Measurements from ENCODE around the gene SLC22A2.

SLC22A2 gene

DNA sequence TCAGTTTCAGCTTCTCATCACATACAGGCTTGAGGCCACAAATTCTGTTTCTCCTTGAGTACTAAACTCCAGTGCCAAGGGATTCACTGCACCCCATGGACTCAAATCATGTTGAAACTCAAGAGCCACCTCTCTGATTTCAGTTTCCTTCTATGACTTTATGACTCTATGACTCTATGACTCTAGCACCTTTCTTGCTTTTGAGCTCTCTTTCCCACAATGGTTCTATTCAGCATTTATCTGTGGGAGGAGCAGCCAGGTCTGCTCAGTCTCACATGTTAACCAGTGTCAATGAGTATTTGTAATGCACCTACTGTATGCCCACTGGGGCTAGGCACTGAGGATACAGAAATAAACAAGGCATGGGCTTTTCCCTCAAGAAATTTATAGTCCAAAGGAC is 14.6 kb upstream of the SLC22A2 start:
- no peak for FAIRE-seq

DNA sequence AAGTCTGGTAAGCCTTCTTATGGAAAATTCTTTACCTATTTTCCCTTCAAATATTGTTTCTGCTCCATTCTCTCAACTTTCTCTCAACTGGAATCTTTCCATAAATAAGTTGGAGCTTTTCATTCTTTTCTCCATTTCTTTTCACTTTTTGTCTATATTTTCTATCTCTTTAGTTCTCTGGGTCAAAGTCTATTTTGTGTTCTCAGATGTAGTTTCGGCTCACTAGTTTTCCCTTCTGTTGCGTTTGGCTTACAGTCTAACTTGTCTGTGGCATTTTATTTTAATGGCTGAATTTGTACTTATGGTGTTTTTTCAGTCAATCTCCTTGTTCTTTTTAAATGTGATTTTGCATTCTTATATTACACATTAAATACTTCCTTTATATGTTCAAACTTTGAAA is 14.1 kb upstream of the SLC22A2 start:
- no peak for FAIRE-seq

DNA sequence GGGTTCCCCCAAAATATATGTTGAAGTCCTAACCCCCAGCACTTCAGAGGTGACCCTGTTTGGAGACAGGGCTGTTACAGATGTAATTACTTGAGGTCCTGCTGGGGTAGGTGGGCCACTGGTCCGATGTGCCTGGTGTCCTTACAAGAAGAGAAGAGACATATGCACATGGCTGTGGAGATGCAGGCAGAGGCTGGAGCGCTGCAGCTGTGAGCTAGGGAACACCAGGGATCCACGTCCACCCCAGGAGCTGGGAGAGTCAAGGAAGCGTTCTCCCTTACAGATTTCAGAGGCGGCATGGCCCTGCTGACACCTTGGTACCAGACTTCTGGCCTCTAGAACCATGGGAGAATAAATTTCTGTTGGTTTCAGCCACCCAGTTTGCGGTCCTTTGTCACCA is 11.7 kb upstream of the SLC22A2 start:
- no peak for FAIRE-seq

DNA sequence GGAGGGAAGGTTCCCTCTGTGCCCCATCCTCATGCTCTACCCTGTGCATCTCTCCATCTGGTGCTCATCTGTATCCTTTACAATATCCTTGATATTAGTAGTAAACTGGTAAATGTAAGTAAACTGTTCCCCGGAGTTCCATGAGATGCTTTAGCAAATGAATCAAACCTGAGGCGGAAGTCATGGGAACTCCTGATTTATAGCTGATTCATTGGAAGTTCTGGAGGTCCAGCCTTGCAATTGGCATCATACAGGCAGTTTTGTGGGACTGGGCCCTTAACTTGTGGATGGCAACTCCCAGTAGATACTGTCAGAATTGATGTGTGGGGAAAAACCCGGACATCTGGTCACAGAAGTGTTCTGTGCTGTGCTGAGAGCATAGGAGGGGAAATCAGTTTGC is 11.2 kb upstream of the SLC22A2 start:
- FAIRE-seq, result no peak

DNA sequence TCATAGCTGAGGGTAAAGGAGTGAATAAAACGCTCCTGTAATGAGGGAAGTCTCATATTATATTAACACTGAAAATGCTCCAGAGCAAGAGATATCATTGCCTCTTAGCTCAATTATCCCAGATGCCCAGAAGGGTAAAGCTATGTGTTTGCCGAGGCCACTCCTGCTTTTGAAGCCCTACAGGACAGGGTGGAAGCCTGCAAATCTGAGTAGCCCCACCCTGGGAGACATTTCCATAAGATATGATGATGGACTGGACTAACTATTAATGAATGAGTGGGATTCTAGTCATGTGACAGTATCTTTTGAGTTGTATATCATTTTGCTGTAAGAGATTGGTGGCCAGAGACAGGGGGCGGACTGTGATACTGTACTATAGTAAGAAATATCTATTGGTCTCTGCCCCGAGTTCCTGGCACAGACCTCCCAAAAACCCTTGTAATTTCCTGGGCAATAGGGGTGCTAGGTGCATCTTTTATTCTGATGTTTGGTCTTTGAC is 10.5 kb upstream of the SLC22A2 start:
- no peak for FAIRE-seq

DNA sequence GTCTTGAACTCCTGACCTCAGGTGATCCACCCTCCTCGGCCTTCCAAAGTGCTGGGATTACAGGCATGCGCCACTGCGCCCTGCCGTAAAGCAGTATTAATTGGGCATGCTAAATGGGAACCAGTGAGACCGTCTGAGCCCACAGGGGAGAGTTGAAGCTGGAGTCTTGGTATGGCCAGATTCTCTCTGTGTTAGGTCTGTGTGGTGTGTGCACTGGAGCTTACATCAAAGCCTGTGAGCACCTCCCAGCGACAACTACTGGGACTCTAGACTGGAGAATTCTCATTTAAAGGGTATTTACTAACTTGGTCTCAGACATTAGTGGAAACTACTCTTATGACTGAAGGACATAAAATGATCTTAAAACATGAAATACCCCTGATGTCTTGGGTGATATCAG is 8.5 kb upstream of the SLC22A2 start:
- FAIRE-seq, result no peak

DNA sequence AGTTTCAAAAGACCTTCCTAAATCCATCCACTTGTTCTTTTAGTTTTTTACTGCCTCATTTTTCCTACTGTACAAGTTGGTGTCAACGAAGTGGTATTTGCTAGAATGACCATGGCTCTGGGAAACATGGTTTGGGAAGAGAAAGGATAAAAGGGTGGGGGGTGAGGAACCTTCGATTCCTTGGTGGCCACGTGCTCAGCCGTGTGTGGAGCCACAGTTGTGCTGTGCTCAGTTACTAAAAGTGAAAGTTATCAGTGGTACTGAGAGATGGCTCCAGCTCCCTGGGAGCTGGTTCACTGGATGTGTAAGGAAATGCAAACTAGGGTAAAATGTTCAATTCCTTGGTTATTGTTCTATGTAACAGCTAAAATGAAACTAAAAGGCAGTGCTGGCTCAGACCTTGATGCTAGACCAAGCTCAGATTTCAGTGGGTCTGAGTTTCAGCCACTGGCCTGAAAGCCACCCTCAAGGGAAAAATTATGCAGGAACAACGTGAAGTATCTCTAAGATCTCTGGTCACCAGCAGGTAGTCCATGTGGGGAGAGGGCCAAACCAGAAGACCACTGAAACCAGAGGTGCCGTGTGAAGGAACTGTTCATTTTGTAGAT is 7.4 kb upstream of the SLC22A2 start:
- no peak for FAIRE-seq

DNA sequence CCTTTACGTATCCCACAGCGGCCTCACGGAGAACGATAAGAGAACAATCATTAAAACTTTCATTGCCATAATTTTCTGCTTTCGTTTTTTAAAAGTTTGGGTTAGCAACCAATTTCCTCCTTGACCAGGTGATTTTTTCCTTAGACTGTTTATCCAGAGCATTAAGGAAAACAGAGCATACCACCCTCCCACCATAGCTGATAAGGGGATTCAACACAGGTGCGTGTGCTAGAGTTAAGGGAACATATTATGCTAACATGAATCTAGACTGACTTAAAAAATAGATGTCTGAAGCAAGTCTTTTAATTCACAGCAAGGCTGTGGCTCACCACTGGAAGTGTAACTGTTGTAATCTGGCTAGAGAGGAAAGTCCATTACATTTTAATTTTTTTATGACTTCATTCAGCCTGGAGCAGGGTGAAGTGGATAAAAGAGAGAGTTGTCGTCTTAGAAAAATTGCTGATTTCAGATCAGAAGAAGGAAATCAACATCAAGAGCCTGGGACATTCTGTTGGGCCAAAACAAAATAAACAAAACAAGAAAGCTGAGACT is 5.5 kb upstream of the SLC22A2 start:
- FAIRE-seq, result no peak

DNA sequence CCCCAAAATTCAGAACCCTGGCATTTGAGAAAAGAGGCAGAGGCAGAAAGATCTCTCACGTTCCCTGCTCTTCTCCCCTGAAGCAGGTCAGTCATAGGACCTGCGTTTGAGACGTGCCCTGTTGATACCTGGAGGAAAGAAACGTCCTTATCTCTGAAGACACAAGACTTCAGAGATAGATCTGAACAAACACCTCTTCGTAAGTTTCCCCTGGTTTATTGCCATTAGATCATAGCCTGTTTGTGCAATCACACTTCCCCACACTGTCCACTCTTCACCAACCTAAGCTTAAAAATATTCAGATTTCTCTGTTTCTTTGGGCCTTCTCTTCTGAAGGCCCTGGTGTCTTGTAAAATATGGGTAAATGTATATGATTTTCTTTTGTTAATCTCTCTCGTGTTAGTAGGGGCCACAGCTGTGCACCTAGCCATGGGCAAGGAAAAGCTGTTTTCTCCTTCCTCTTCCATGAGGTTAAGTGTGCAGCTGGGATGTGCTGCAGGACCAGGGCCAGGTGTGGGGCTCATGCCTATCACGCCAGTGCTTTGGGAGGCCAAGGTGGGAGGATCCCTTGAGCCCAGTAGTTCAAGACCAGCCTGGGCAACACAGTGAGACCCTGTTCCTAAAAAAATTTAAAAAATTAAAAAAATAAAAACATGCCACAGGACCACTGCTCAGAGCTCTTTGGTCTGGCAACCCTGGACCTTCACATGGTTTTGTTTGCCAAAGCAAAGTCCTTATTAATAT is 4.7 kb upstream of the SLC22A2 start:
- FAIRE-seq, result no peak

DNA sequence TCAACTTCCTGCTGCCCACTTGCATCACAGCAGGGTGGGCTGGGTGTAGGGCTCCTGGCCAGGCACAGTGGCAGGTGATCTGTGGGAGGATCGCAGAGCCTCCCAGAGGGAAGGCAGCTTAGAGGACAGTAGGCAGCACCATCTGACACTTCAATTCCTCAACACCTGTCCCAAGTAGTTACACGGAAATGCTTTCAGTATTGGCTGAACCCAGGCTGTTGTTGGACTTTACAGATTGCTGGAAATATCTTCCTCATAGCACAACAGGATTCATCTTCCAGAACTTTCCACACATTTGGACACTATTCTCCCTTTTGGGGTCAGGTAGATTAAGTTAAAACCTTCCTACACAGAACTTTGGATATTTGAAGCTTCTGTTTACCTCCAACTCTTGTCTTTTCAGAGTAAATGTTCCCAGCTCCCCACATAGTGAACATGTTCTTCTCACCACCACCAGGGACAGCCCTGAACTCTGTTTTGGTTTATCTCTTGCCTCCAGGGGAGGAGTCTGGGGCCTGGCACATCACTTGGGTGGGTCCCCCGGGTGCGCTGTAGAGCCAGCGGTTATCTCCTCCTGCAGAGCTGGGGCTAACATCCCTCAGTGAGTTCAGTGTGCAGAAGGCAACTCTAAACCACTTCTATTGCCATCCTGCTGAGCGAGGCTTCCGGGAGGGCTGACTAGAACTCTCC is 3.5 kb upstream of the SLC22A2 start:
- no peak for FAIRE-seq

DNA sequence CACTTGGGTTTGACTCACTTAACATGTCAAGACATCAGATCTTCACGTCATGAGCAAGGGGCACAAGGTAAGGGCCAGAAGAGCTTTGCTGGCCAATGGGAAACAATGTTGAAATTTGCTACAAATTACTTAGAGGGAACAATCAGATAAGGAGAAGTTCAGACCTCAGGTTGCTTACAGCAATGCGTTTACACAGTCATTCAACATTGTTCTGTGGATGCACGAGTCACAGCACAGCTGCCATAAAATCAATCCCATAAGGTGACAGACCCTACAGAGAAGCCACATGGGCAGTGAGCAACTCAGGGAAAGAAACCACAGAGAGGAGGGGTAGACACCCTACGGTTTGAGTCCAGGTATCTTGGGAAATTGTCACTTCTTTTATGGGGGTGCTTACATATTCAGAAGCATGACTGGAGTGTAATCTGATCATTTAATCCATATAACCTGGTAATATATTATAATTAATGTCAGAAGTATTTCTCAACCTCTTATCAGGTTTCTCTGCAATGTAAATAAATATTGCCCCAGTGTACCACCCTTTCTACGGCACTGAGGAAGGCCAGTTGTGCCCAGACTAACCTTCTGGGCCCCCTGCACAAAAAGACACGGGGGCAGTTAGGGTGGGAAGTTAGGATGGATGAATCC is 2.3 kb upstream of the SLC22A2 start:
- FAIRE-seq, result no peak

DNA sequence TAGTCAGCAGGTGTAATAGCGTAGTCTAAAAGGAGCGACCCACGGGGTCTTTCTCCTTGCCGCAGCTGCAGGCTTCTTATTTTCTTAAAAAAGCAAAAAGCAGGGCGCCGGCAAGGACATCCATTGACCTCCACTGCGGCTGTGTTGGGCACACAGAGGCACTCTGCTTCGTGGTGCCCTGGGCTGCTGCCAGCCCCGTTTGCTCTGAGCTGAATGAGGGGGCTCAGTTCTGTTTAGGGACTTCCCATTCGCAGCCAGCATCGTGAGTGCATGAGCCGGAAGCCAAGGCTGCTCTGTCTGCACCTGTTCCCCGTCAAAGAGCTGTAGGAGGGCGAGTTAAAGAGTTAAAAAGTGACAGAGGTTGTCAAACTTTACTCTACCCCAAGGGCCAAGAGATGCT is 1.7 kb upstream of the SLC22A2 start:
- no peak for FAIRE-seq

DNA sequence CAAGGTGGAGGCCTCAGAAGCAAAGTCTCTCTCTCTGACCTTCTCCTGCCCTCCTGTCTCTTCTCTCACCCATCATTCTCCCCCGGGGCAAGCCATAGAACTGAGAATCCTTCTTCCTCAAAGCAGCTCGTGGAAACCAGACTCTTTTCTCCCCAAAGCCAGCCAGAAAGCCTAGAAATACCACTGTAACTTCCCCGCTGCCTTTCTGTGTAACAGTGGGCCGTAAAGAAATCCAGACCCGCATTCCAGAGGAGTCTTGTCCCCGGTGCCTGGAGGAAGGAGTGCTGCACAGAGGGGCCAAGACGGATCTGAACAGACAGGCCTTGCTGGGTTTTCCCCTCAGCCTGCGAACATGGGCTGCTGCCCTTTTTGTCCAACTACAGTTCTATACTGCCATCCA is 977 bp upstream of the SLC22A2 start:
- no peak for FAIRE-seq

DNA sequence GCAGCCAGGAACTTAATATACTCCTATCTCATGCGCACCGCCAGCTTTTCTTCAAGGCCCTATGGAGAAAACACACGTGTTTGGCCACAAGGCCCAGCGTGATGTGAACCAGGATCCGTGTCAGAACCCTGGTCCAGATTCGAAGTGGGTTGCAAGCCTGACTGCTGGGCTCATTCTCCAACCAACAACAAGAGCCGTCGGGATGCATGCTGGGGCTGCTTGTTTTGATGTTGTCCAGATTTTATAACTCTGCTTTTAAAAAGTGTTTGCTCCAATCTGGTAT is 463 bp upstream of the SLC22A2 start:
- FAIRE-seq, result no peak

DNA sequence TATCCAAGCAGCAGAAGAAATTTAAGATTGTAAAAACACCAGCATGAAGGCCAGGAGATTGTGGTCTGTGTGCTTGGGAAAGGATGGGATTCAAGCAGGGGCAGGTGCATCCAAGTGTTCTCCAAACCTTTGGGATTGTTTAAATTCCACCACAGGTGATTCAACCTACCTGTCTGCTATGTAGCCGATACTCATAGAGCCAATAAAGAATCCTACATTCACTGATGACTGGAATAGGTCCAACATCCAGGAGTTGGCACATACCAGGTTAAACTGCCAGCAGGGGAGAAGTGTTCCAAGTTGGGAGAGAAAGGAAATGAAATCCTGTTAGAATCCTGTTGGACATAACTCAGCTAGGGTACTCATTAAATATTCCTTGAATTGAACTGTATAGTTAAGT is 2.2 kb downstream of the SLC22A2 start:
- no peak for FAIRE-seq

DNA sequence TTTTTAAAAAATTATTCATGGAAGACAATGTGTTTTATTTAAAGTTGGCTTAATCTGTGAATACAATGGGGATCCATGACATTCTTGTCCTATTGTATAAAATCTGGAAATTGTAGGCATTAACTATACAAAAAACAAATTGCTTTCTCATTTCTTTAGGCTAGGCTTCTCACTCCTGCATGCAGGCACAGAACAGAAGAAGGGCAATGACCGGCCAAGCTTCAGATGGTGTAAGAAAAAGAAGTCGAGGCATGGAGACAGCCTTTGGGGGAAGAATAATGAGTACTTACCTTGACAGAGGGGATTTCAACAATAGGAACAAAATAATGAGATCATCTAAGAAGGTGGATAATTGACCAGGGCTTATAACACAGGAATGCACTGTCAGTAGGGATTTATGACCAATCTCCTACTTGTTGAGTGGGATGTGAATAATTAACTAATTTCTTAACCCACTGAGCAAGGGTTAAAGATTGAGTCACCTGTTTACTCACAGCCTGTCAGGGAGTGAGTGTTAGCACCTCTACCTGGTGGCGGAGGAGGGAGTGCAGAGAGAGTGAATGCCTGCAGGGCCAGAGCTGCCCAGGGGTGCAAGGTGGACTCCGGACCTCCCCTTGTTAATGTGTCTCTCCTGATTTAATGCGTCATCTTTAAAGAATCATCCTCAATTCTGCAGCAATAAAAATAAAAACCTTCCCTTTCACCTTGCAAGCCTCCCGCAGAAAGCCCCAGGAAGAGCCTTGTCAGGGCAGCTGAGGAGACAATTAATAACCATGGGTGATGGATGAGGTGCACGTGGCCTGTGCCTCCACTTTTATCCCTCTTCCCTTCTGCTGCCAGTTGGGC is 3.9 kb downstream of the SLC22A2 start:
- FAIRE-seq, result no peak

DNA sequence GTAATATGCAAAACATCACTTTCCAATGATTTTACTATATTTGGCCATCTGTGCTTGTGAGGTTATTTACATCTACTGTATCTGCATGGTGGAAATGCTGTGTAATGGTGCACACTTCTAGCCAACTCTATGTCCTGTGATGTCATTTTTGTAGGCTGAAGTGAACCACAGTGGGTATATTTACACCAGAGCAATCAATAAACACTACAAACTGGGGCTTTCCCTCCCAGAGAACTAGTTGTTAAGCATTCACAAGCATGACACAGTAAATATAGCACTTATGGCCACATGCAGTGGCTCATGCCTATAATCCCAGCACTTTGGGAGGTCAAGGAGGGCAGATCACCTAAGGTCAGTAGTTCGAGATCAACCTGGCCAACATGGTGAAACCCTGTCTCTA is 4.9 kb downstream of the SLC22A2 start:
- FAIRE-seq, result no peak

DNA sequence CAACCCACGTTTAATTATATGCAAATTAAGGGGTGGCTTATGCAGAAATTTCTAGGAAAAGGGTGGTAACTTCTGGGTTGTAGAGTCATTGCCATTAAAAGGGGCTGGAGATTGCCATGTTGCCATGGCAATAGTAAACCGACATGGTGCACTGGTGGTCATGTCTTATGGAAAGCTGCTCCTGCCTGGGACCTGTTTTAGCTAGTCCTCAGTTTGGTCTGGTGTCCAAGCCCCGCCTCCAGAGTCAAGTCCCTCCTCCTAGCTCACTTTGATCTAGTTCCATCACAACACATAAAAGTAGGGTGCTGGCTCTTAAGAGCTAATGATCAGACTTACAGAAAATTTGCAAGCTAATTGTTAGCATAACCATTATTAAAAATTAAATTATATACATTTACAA is 5.3 kb downstream of the SLC22A2 start:
- no peak for FAIRE-seq

DNA sequence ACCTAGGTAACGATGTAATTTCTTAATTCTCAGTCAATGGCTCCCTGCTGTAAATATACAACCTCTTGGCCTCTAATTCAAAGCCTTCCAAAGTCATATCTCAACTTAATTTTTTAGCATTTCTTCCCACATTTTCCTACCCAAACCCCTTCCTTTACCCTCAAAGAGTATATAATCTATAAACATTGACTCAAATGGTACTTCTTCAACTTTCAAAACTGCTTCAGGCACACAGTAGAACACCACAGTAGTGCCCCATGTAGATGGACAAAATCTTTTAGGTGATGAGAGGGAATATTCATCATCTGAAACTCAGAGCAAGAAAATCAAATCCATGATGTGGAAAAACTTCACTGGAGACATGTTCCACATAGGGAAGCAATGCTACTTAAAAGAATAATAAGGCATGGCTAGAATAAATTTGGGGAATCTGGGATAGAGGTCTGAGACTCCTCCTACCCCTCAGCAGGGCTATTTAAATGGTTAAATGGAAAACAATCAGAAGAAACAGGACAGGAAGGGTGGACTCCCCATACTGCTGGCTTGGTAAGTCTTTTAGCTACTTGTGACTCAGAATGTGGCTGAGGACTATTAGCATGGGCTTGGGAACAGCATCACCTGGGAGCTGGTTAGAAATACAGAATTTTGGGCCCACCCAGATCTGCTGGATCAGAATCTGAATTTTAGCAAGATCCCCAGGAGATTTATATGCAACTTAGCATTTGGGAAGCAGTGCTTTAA is 6.4 kb downstream of the SLC22A2 start:
- no peak for FAIRE-seq

DNA sequence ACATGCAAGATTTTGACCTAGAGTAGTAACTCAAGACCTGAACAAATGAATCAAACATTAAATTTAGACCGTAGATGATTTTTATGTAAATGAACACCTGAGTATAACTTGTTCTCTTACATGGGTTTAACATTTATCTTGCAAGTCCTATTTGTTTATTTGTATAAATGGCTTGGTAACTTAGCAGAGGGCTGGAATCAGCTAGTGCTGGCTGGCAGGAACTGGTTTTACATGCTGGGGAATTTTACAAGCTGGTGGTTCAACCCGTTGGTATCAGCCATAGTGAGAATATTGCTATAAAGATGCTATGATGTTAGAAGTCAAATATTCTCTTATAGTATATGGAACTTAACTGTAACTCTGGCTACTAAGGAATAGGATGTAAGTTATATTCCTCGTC is 8.9 kb downstream of the SLC22A2 start:
- no peak for FAIRE-seq

DNA sequence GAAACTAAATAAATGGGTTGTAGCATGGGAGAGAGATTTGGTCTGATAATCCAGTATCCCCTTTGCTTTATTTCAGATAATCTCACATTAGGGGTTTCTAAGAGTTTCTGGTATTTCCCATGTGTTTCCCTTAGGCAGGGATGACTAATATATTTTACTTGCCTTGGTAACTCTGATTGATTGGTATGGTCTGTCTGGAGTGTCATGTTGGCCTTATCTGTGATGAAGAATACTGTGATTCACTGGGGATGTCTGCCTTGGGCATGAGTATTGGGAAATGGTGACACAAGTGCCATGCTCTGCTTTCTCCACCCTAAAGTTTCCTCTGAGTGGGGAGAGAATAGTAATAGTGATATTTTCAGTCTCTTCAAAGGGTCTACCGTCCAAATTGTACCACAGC is 10.1 kb downstream of the SLC22A2 start:
- FAIRE-seq, result no peak

DNA sequence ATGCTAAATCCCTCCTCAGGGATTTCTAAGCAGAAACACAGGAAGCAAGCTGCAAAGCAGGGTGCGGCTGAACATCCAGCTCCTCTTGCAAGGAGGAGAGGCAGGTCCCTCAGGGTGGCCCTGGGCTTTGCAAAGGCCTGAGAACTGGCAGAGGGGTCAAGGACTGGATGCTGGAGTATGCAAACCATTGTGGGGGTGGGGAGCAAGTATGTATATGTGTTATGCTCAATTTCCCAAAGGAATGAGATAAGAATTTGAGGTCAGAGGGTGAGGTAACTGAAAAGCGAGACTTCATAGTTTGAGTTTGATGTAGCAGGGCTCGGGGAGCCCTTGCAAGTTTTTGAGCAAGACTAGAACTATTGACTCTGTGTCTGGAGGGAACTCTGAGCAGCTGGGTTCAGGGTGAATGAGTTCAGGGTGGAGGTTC is 11.2 kb downstream of the SLC22A2 start:
- FAIRE-seq, result no peak
